Keratinocyte (primary cell): ENCODE measurements around the gene FOXL2. TPM values are rescaled to one million over a fixed set of nuclear protein-coding genes. Genes with fewer than 3 reads are reported as not detected.

Experiments used
- DNase-seq: peaks from one replicate; pipeline ENCODE4 v3.0.0-alpha.2; 2011; ENCODE audit warnings: low read depth, missing footprints, low spot score
- FAIRE-seq: peaks from 2 replicates; lab custom pipeline; 2011; peaks lifted over from hg19 to GRCh38; lab: Jason Lieb, UNC
- H2AFZ ChIP-seq: 2 replicates; pipeline ENCODE4 v1.6.0; 2012; ENCODE audit warnings: low read length, control low read depth, inconsistent platforms; ENCODE audit not compliant: control insufficient read depth
- H3K27ac ChIP-seq: 2 replicates; pipeline ENCODE4 v1.5.1; 2011; ENCODE audit warnings: low read length; ENCODE audit not compliant: control insufficient read depth, insufficient read depth
- H3K27me3 ChIP-seq: 3 replicates; pipeline ENCODE4 v1.6.0; 2011; ENCODE audit warnings: low read length; ENCODE audit not compliant: control insufficient read depth, insufficient read depth; ENCODE audit errors: extremely low read depth
- H3K36me3 ChIP-seq, 2 experiments: 2 replicates in 1 of 2; 3 replicates in 1 of 2; pipeline ENCODE4 v1.5.1; 2011; ENCODE audit warnings: low read length in 2 of 2, mild to moderate bottlenecking in 1 of 2; ENCODE audit not compliant: control insufficient read depth in 2 of 2, insufficient read depth in 2 of 2; ENCODE audit errors: extremely low read depth in 1 of 2
- H3K4me1 ChIP-seq: 3 replicates; pipeline ENCODE4 v1.5.1; 2011; ENCODE audit warnings: low read length; ENCODE audit not compliant: control insufficient read depth, insufficient read depth; ENCODE audit errors: extremely low read depth
- H3K4me2 ChIP-seq: 3 replicates; pipeline ENCODE4 v1.6.0; 2011; ENCODE audit warnings: low read depth, low read length; ENCODE audit not compliant: control insufficient read depth, insufficient read depth; ENCODE audit errors: extremely low read depth
- H3K4me3 ChIP-seq, 3 experiments: fragments of 200-600 bp in 1 of 3; sonication (generic) in 1 of 3; 2 replicates in 2 of 3; 3 replicates in 1 of 3; pipeline ENCODE4 v1.5.1; 2011 to 2016; ENCODE audit warnings: low read length in 3 of 3, mild to moderate bottlenecking in 3 of 3, control low read depth in 2 of 3, inconsistent platforms in 1 of 3, low read depth in 1 of 3, mixed read lengths in 1 of 3, mixed run types in 1 of 3, moderate library complexity in 1 of 3; ENCODE audit not compliant: control insufficient read depth in 2 of 3, insufficient read depth in 2 of 3; ENCODE audit errors: extremely low read depth in 1 of 3
- H3K79me2 ChIP-seq: 2 replicates; pipeline ENCODE4 v1.6.0; 2012; ENCODE audit warnings: low read length; ENCODE audit not compliant: control insufficient read depth, insufficient read depth
- H3K9ac ChIP-seq: 3 replicates; pipeline ENCODE4 v1.6.0; 2011; ENCODE audit warnings: low read length; ENCODE audit not compliant: control insufficient read depth, insufficient read depth; ENCODE audit errors: extremely low read depth
- H3K9me1 ChIP-seq: 3 replicates; pipeline ENCODE4 v1.6.0; 2011; ENCODE audit warnings: low read length; ENCODE audit not compliant: control insufficient read depth, insufficient read depth; ENCODE audit errors: extremely low read depth
- H3K9me3 ChIP-seq: 2 replicates; pipeline ENCODE4 v1.5.1; 2012; ENCODE audit warnings: low read depth, low read length; ENCODE audit not compliant: control insufficient read depth
- H4K20me1 ChIP-seq: 3 replicates; pipeline ENCODE4 v1.6.0; 2011; ENCODE audit warnings: low read length; ENCODE audit not compliant: control insufficient read depth, insufficient read depth; ENCODE audit errors: extremely low read depth
- CTCF ChIP-seq, 3 experiments: IDR thresholded peaks in 1 of 3; conservative IDR thresholded peaks in 1 of 3; optimal IDR thresholded peaks in 1 of 3; 2 replicates in 2 of 3; 3 replicates in 1 of 3; pipeline versions ENCODE3 to v1.5.1; 2011; ENCODE audit warnings: low read length in 3 of 3, mild to moderate bottlenecking in 3 of 3, moderate library complexity in 2 of 3, control low read depth in 1 of 3, inconsistent platforms in 1 of 3; ENCODE audit not compliant: insufficient read depth in 2 of 3; ENCODE audit errors: extremely low read depth in 1 of 3
- EZH2 ChIP-seq: IDR thresholded peaks from one replicate; pipeline ENCODE4 v1.6.1; 2012; ENCODE audit warnings: inconsistent platforms, mild to moderate bottlenecking, low read length, moderate library complexity
- dilution Hi-C: fragments of 300-500 bp; cut with MboI; formaldehyde crosslinking; loops from one replicate; pipeline ENCODE4 v1.7.0; 2020; ENCODE audit warnings: low sequenced_read_pairs; ENCODE audit not compliant: extremely low pct_ligation_motif_present
- polyA plus RNA-seq, 5 experiments: library from polyadenylated mRNA; depleted of rRNA in 3 of 5; stranded (reverse) in 3 of 5; stranded (forward) in 1 of 5; unstranded in 1 of 5; fragments of >200 nt; gene quantifications; 1 replicate in 1 of 5; 2 replicates in 3 of 5; 3 replicates in 1 of 5; pipeline versions ENCODE4 v1.2.1 to v1.2.3, GENCODE V29; 2011 to 2012; ENCODE audit warnings: missing spikeins in 2 of 5, low read depth in 1 of 5, low replicate concordance in 1 of 5

The FOXL2 gene
- polyA plus RNA-seq, 1 donor (not counting 4 experiments of a cell fraction or from before 2014, with no cell fraction given) = 0.25 TPM

- no peaks in the 10 kb centered on the region for H3K9me3 ChIP-seq
- H3K27ac ChIP-seq = no peak overlapping the region
- no peak for DNase-seq
- H4K20me1 ChIP-seq = peaks cover 3% of the 10 kb centered on the region
- H2AFZ ChIP-seq = no peak overlapping the region
- H3K9me1 ChIP-seq = no peaks in the 10 kb centered on the region
- no peak overlapping the region for H3K9ac ChIP-seq
- FAIRE-seq = no peak
- dilution Hi-C loops = loop anchor here (25.0 kb wide), 1 partner anchor 369 kb away; no protein-coding TSS in a partner anchor
- TF ChIP-seq EZH2 = no peak
- no peak overlapping the region for H3K4me2 ChIP-seq
- peaks cover 13% of the 10 kb centered on the region for H3K4me1 ChIP-seq
- H3K27me3 ChIP-seq = peaks cover 97% of the 10 kb centered on the region
- H3K4me3 ChIP-seq = no peak overlapping the region
- H3K36me3 ChIP-seq = no peaks in the 10 kb centered on the region
- H3K79me2 ChIP-seq = no peaks in the 10 kb centered on the region
Measured at GRCh38 chr3:138942861-138943623, 3.9 kb downstream of the FOXL2 start.

DNA sequence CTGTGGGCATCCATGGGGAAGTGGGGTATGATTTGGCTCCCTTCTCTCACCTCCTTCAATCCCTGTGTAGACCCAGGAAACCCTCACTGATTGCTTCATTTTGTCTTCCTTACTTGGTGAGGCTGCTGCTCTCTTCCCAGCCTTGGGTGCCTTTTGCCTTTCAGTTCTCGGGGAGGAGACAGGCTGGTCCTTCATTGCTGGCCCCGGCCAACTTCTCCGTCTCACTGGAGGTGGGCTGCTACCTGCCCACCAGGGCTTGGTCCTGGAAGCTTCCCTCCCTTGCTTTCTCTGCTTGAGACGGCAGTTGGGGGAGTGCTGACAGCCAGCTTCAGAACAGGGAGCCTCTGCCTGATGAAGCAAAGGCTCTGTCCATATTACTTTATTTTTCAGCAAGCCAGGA, 4.7 kb downstream of the FOXL2 start:
- H3K79me2 ChIP-seq = no peaks in the 10 kb centered on the region
- peaks cover 99% of the 10 kb centered on the region for H3K27me3 ChIP-seq
- H2AFZ ChIP-seq = no peak overlapping the region
- no peaks in the 10 kb centered on the region for H3K9me3 ChIP-seq
- FAIRE-seq (no peak), DNase-seq (no peak)
- TF ChIP-seq CTCF (optimal IDR thresholded peaks at IDR 0.05 in 1 of 3, IDR thresholded peaks at IDR 0.05 in 1 of 3, conservative IDR thresholded peaks at IDR 0.05 in 1 of 3; ENCODE audit: extremely low read depth in 1 of 3, insufficient read depth in 2 of 3, low read length in 3 of 3) (no peak), EZH2 (no peak)
- H4K20me1 ChIP-seq = peaks cover 3% of the 10 kb centered on the region
- dilution Hi-C loops = loop anchor here (25.0 kb wide), 1 partner anchor 370 kb away; no protein-coding TSS in a partner anchor
- H3K9me1 ChIP-seq = no peaks in the 10 kb centered on the region
- H3K36me3 ChIP-seq = no peaks in the 10 kb centered on the region
- H3K27ac ChIP-seq = no peak overlapping the region
- no peak overlapping the region for H3K4me2 ChIP-seq
- H3K4me1 ChIP-seq = peaks cover 14% of the 10 kb centered on the region
- no peak overlapping the region for H3K9ac ChIP-seq
- H3K4me3 ChIP-seq = no peak overlapping the region
